MM.1S (cell line): Measurements from ENCODE around the gene TXN2.

Experiments
- CTCF ChIP-seq: fragments of 300-600 bp; sonication (generic); IDR thresholded peaks from 2 replicates; pipeline ENCODE4 v1.5.1; 2016; ENCODE audit warnings: antibody characterized with exemption, low read length, mixed read lengths
- EZH2 ChIP-seq: fragments of 300-600 bp; sonication (generic); optimal IDR thresholded peaks from 2 replicates; pipeline ENCODE3; 2017; ENCODE audit warnings: low read depth, mild to moderate bottlenecking, antibody characterized with exemption, low read length, mixed read lengths
- EZH2phosphoT487 ChIP-seq: fragments of 300-600 bp; sonication (generic); IDR thresholded peaks from 2 replicates; pipeline ENCODE4 v1.6.1; 2018; ENCODE audit warnings: antibody characterized with exemption, low read length

- no peak for TF ChIP-seq CTCF
- TF ChIP-seq EZH2, result no peak
- TF ChIP-seq EZH2phosphoT487, result no peak
These were observed 57.7 kb downstream of the TXN2 start for GRCh38 chr22:36423461-36424404.
